ENCODE data around the gene BCL2L12. TPM values are rescaled to one million over a fixed set of nuclear protein-coding genes. Genes with fewer than 3 reads are reported as not detected.

Gene BCL2L12
- total RNA-seq, 1 experiment from 2014 or later, result 93.9 TPM

DNA sequence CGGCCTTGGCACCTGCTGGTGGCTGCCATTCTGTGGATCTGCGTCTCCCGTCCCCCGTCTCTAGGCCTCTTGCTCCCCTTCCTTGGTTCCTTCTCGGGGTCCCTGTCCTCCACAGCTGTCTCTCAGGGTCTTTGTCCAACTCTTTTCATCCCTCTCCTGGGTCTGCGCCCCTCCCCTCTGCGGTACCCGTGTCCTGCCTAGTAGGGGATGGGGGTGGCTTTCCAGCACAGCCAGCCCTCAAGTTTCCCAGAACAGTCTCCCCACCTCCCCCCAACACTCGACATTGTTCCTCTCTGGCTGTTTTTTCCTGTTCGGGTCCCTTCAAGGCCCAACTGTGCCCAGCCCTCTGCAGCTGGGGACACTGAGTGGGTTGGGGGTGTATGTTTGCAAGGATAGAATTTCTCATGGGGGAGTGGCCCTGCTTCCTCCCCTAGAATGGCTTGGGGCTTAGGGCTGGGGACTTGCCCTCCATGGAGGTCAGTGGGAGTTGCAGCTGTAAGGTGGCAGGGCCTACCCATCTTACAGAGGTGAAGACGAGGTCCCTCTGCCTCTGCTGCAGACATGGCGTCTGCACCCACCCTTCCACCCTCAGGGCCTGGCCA, 22.9 kb downstream of the BCL2L12 start:
- H3K9ac ChIP-seq (ENCODE audit: low read length), result no peak overlapping the region
- TF ChIP-seq, protein P1, sequence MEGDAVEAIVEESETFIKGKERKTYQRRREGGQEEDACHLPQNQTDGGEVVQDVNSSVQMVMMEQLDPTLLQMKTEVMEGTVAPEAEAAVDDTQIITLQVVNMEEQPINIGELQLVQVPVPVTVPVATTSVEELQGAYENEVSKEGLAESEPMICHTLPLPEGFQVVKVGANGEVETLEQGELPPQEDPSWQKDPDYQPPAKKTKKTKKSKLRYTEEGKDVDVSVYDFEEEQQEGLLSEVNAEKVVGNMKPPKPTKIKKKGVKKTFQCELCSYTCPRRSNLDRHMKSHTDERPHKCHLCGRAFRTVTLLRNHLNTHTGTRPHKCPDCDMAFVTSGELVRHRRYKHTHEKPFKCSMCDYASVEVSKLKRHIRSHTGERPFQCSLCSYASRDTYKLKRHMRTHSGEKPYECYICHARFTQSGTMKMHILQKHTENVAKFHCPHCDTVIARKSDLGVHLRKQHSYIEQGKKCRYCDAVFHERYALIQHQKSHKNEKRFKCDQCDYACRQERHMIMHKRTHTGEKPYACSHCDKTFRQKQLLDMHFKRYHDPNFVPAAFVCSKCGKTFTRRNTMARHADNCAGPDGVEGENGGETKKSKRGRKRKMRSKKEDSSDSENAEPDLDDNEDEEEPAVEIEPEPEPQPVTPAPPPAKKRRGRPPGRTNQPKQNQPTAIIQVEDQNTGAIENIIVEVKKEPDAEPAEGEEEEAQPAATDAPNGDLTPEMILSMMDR (IDR thresholded peaks at IDR 0.05 in 2 of 3, conservative IDR thresholded peaks at IDR 0.05 in 1 of 3; ENCODE audit: borderline replicate concordance in 1 of 3, insufficient read depth in 1 of 3, low read depth in 2 of 3, low read length in 2 of 3), result no peak
- TF ChIP-seq TCF7L2 (IDR thresholded peaks at IDR 0.05; ENCODE audit: borderline replicate concordance, extremely low read depth, insufficient read depth, insufficient read length), result no peak
- no peak for TF ChIP-seq JUND (IDR thresholded peaks at IDR 0.05)
- TF ChIP-seq FOSL1 (IDR thresholded peaks at IDR 0.05; ENCODE audit: low read depth), result no peak
- no peak for TF ChIP-seq POLR2AphosphoS5 (IDR thresholded peaks at IDR 0.05; ENCODE audit: low read depth, low read length)
- H3K4me2 ChIP-seq (ENCODE audit: low read length), result no peak overlapping the region
- peaks cover 25% of the 10 kb centered on the region for H3K79me2 ChIP-seq (ENCODE audit: insufficient read depth, low read length)
- ATAC-seq (no peak), DNase-seq (ENCODE audit: low read depth, low spot score) (no peak)
- CTCF ChIA-PET, result no interaction called here
- H4K20me1 ChIP-seq (ENCODE audit: insufficient read depth), result peaks cover 8% of the 10 kb centered on the region; the same call in 1 of the 2 replicates
- no peak overlapping the region for H2AFZ ChIP-seq (ENCODE audit: low read depth, low read length, poor library complexity, severe bottlenecking)
- H3K27me3 ChIP-seq (ENCODE audit: insufficient read depth, low read length), result no peaks in the 10 kb centered on the region
- no TSS peak for BruUV-seq (replicated peaks)
- H3K4me3 ChIP-seq (replicated peaks in 1 of 2; ENCODE audit: low read depth in 1 of 2, low read length in 2 of 2), result no peak overlapping the region
- intact Hi-C loops (cut with micrococcal nuclease), result no loop called here
- peaks cover 29 to 34% of the 10 kb centered on the region in 2 experiments for H3K36me3 ChIP-seq (ENCODE audit: control insufficient read depth in 1 of 2, insufficient read depth in 2 of 2, low read length in 2 of 2)
- H3K9me2 ChIP-seq (ENCODE audit: insufficient read depth), result no peaks in the 10 kb centered on the region
- H3K4me1 ChIP-seq (ENCODE audit: control insufficient read depth in 1 of 2, insufficient read depth in 2 of 2, low read length in 2 of 2), result peaks cover 0 to 26% of the 10 kb centered on the region in 2 experiments; a peak in 2 of 4 replicates
- POLR2A ChIA-PET, result no interaction called here
- RAD21 ChIA-PET (ENCODE audit: low non-redundant PET in 1 of 2, low total read pairs in 2 of 2, uncharacterized antibody in 2 of 2, unreplicated experiment in 2 of 2), result interaction anchor here in 1 of 2 experiments (0.5 kb wide), 1 partner anchor 54 kb away, joined by 5 read pairs; no protein-coding TSS in a partner anchor
- H3K27ac ChIP-seq (ENCODE audit: low read depth, low read length), result no peak overlapping the region
- H3K9me3 ChIP-seq (ENCODE audit: control insufficient read depth in 1 of 2, insufficient read depth in 1 of 2, low read depth in 1 of 2, low read length in 2 of 2), result no peaks in the 10 kb centered on the region
